Activated CD4-positive, alpha-beta memory T cell treated with anti-CD3 and anti-CD28 coated beads, Interleukin-2, amount 10 ng/mL, durations not matched to agents 7 days and 5 days (primary cell): ENCODE data around the gene TPD52L2. TPM values are rescaled to one million over a fixed set of nuclear protein-coding genes. Genes with fewer than 3 reads are reported as not detected.
"Not testable (repeated sequence)": the region's sequence is repeated elsewhere in the genome, so short reads cannot be mapped to it uniquely, and the experiment has no call there.

Experiments used
- CTCF ChIA-PET: fragments of 350-600 bp; sonication (Branson Sonifier 250); formaldehyde crosslinking; loops from one replicate; lab custom pipeline; 2021; ENCODE audit warnings: antibody characterized with exemption, inconsistent platforms; lab: Charles Lee
- POLR2A ChIA-PET: fragments of 350-600 bp; sonication (Branson Sonifier 250); formaldehyde crosslinking; loops from one replicate; lab custom pipeline; 2021; ENCODE audit warnings: antibody characterized with exemption; lab: Charles Lee
- DNase-seq: peaks from one replicate; pipeline ENCODE4 v3.0.0-alpha.2; 2020
- H3K27ac Mint-ChIP-seq: one replicate; pipeline ENCODE4 v1.8.0; 2021; ENCODE audit warnings: mild to moderate bottlenecking, mixed read lengths
- H3K27me3 Mint-ChIP-seq: one replicate; pipeline ENCODE4 v1.8.0; 2021; ENCODE audit warnings: mixed read lengths
- H3K36me3 Mint-ChIP-seq: one replicate; pipeline ENCODE4 v1.8.0; 2021; ENCODE audit warnings: low read depth, mixed read lengths
- H3K4me1 Mint-ChIP-seq: one replicate; pipeline ENCODE4 v1.8.0; 2021; ENCODE audit warnings: mixed read lengths
- H3K4me3 Mint-ChIP-seq: one replicate; pipeline ENCODE4 v1.8.0; 2021; ENCODE audit warnings: mild to moderate bottlenecking, mixed read lengths
- H3K9me3 Mint-ChIP-seq: one replicate; pipeline ENCODE4 v1.8.0; 2021; ENCODE audit warnings: mixed read lengths
- total RNA-seq, 2 experiments: library from RNA; stranded (reverse); gene quantifications; one replicate each; pipeline ENCODE4 v1.2.3, GENCODE V29; 2021

TPD52L2 gene
- total RNA-seq, 2 experiments from 2014 or later = 48.2 to 48.7 TPM

GRCh38 chr20:63863021-63863797, 1.9 kb upstream of the TPD52L2 start:
- CTCF ChIA-PET = interaction anchor here (0.5 to 3.8 kb wide), 11 partner anchors 10 to 367 kb away, joined by 3 to 29 read pairs (median 5); partner anchors contain the start of genes ARFRP1, DNAJC5, PTK6 and UCKL1
- DNase-seq = no peak
- Mint-ChIP-seq H3K36me3 (peaks cover 22% of the 10 kb centered on the region), H3K4me3 (peak overlapping the region; percentile 83), H3K27ac (peak overlapping the region; percentile 88), H3K4me1 (peaks cover 43% of the 10 kb centered on the region), H3K27me3 (no peaks in the 10 kb centered on the region), H3K9me3 (no peaks in the 10 kb centered on the region)
- POLR2A ChIA-PET = interaction anchor here (0.9 to 3.3 kb wide), 13 partner anchors 11 to 326 kb away, joined by 3 to 35 read pairs (median 14); partner anchors contain the start of genes ARFRP1, DNAJC5, GMEB2 and LIME1

- peak; percentile 87 for DNase-seq
- H3K27me3 Mint-ChIP-seq = no peaks in the 10 kb centered on the region
- peak overlapping the region; percentile 83 for H3K4me3 Mint-ChIP-seq
- ChIA-PET CTCF (interaction anchor here (0.5 to 3.8 kb wide), 15 partner anchors 9 to 368 kb away, joined by 3 to 29 read pairs (median 5); partner anchors contain the start of genes ARFRP1, DNAJC5, HELZ2 and PTK6), POLR2A (interaction anchor here (0.9 to 3.3 kb wide), 18 partner anchors 11 to 327 kb away, joined by 3 to 35 read pairs (median 8); partner anchors contain the start of genes ARFRP1, DNAJC5, GMEB2 and LIME1)
- H3K9me3 Mint-ChIP-seq = no peaks in the 10 kb centered on the region
- peaks cover 41% of the 10 kb centered on the region for H3K4me1 Mint-ChIP-seq
- peaks cover 26% of the 10 kb centered on the region for H3K36me3 Mint-ChIP-seq
- H3K27ac Mint-ChIP-seq = peak overlapping the region; percentile 88
Measured at GRCh38 chr20:63863798-63864544, 1.1 kb upstream of the TPD52L2 start.

GRCh38 chr20:63864545-63864977, 509 bp upstream of the TPD52L2 start:
- H3K36me3 Mint-ChIP-seq = peaks cover 32% of the 10 kb centered on the region
- H3K4me1 Mint-ChIP-seq = peaks cover 41% of the 10 kb centered on the region
- ChIA-PET CTCF (interaction anchor here (0.9 to 3.8 kb wide), 15 partner anchors 9 to 326 kb away, joined by 3 to 29 read pairs (median 7); partner anchors contain the start of genes ARFRP1, HELZ2, PRPF6 and PTK6), POLR2A (interaction anchor here (0.7 to 3.3 kb wide), 30 partner anchors 10 to 344 kb away, joined by 3 to 35 read pairs (median 5); partner anchors contain the start of genes ARFRP1, DNAJC5, GMEB2 and LIME1)
- H3K27ac Mint-ChIP-seq = peak overlapping the region; percentile 88
- no peak for DNase-seq
- H3K27me3 Mint-ChIP-seq = no peaks in the 10 kb centered on the region
- peak overlapping the region; percentile 83 for H3K4me3 Mint-ChIP-seq
- no peaks in the 10 kb centered on the region for H3K9me3 Mint-ChIP-seq

GRCh38 chr20:63867042-63867441, 2.0 kb downstream of the TPD52L2 start:
- POLR2A ChIA-PET = interaction anchor here (1.1 to 1.4 kb wide), 2 partner anchors 314 to 346 kb away, joined by 3 to 4 read pairs; no protein-coding TSS in a partner anchor
- H3K4me3 Mint-ChIP-seq, DNase-seq, H3K27ac Mint-ChIP-seq, H3K9me3 Mint-ChIP-seq, H3K27me3 Mint-ChIP-seq: not testable (repeated sequence)
- CTCF ChIA-PET = interaction anchor here (0.6 to 0.7 kb wide), 3 partner anchors 9 to 62 kb away, joined by 3 read pairs; no protein-coding TSS in a partner anchor
- H3K36me3 Mint-ChIP-seq = peaks cover 38% of the 10 kb centered on the region
- peaks cover 43% of the 10 kb centered on the region for H3K4me1 Mint-ChIP-seq

GRCh38 chr20:63868264-63868663, 3.2 kb downstream of the TPD52L2 start:
- peak overlapping the region; percentile 21 for H3K27ac Mint-ChIP-seq
- H3K9me3 Mint-ChIP-seq = no peaks in the 10 kb centered on the region
- peaks cover 41% of the 10 kb centered on the region for H3K36me3 Mint-ChIP-seq
- ChIA-PET POLR2A (no interaction called here), CTCF (no interaction called here)
- no peak for DNase-seq
- H3K4me1 Mint-ChIP-seq = peaks cover 51% of the 10 kb centered on the region
- no peaks in the 10 kb centered on the region for H3K27me3 Mint-ChIP-seq
- H3K4me3 Mint-ChIP-seq = peak overlapping the region; percentile 1

GRCh38 chr20:63873477-63873971, 8.5 kb downstream of the TPD52L2 start:
- Mint-ChIP-seq H3K27ac (peak overlapping the region; percentile 91), H3K36me3 (peaks cover 62% of the 10 kb centered on the region), H3K27me3 (no peaks in the 10 kb centered on the region), H3K4me3 (peak overlapping the region; percentile 18), H3K4me1 (peaks cover 37% of the 10 kb centered on the region), H3K9me3 (no peaks in the 10 kb centered on the region)
- DNase-seq = peak; percentile 78
- POLR2A ChIA-PET = interaction anchor here (0.6 to 3.8 kb wide), 4 partner anchors 9 to 172 kb away, joined by 3 to 35 read pairs (median 3); partner anchors contain the start of gene TPD52L2
- CTCF ChIA-PET = interaction anchor here (0.9 to 1.6 kb wide), 4 partner anchors 9 to 165 kb away, joined by 3 to 7 read pairs (median 4); no protein-coding TSS in a partner anchor

- Mint-ChIP-seq H3K36me3 (peaks cover 58% of the 10 kb centered on the region), H3K4me1 (peaks cover 34% of the 10 kb centered on the region), H3K27ac (peak overlapping the region; percentile 91)
- H3K9me3 Mint-ChIP-seq, DNase-seq, H3K4me3 Mint-ChIP-seq, H3K27me3 Mint-ChIP-seq: not testable (repeated sequence)
- POLR2A ChIA-PET = interaction anchor here (1.4 to 3.8 kb wide), 2 partner anchors 9 to 21 kb away, joined by 3 to 35 read pairs; partner anchors contain the start of gene TPD52L2
- CTCF ChIA-PET = interaction anchor here (0.9 kb wide), 1 partner anchor 20 kb away, joined by 3 read pairs; no protein-coding TSS in a partner anchor
Measured at GRCh38 chr20:63874241-63874640, 9.2 kb downstream of the TPD52L2 start.

- CTCF ChIA-PET = no interaction called here
- no peaks in the 10 kb centered on the region for H3K27me3 Mint-ChIP-seq
- no peak overlapping the region for H3K4me3 Mint-ChIP-seq
- DNase-seq = no peak
- H3K27ac Mint-ChIP-seq = no peak overlapping the region
- POLR2A ChIA-PET = interaction anchor here (0.7 to 3.8 kb wide), 3 partner anchors 12 to 339 kb away, joined by 4 to 35 read pairs (median 8); partner anchors contain the start of gene TPD52L2
- peaks cover 31% of the 10 kb centered on the region for H3K4me1 Mint-ChIP-seq
- H3K36me3 Mint-ChIP-seq = peaks cover 45% of the 10 kb centered on the region
- no peaks in the 10 kb centered on the region for H3K9me3 Mint-ChIP-seq
Measured at GRCh38 chr20:63876489-63877036, 11.5 kb downstream of the TPD52L2 start.

- Mint-ChIP-seq H3K27me3 (no peaks in the 10 kb centered on the region), H3K27ac (no peak overlapping the region), H3K4me1 (peaks cover 21% of the 10 kb centered on the region), H3K9me3 (no peaks in the 10 kb centered on the region), H3K4me3 (no peak overlapping the region), H3K36me3 (peaks cover 41% of the 10 kb centered on the region)
- ChIA-PET CTCF (no interaction called here), POLR2A (interaction anchor here (1.1 kb wide), 1 partner anchor 14 kb away, joined by 4 read pairs; no protein-coding TSS in a partner anchor)
- no peak for DNase-seq
Measured at GRCh38 chr20:63877755-63878470, 12.8 kb downstream of the TPD52L2 start.

- Mint-ChIP-seq H3K36me3 (peaks cover 39% of the 10 kb centered on the region), H3K9me3 (no peaks in the 10 kb centered on the region), H3K4me3 (no peak overlapping the region), H3K27ac (no peak overlapping the region), H3K27me3 (no peaks in the 10 kb centered on the region), H3K4me1 (peaks cover 12% of the 10 kb centered on the region)
- ChIA-PET CTCF (no interaction called here), POLR2A (interaction anchor here (0.6 kb wide), 1 partner anchor 14 kb away, joined by 4 read pairs; the partner anchor contains the start of gene TPD52L2)
- no peak for DNase-seq
Measured at GRCh38 chr20:63878899-63879663, 14.0 kb downstream of the TPD52L2 start.

GRCh38 chr20:63880901-63881300, 15.8 kb downstream of the TPD52L2 start:
- CTCF ChIA-PET, H3K27me3 Mint-ChIP-seq, H3K27ac Mint-ChIP-seq, H3K9me3 Mint-ChIP-seq, DNase-seq, H3K4me3 Mint-ChIP-seq: not testable (repeated sequence)
- peaks cover 14% of the 10 kb centered on the region for H3K4me1 Mint-ChIP-seq
- POLR2A ChIA-PET = interaction anchor here (1.8 kb wide), 1 partner anchor 15 kb away, joined by 6 read pairs; no protein-coding TSS in a partner anchor
- peaks cover 33% of the 10 kb centered on the region for H3K36me3 Mint-ChIP-seq
